PFSK-1 (cell line): ENCODE results near the gene FLNC.

ENCODE experiments used
- FOXP2 ChIP-seq: optimal IDR thresholded peaks from 2 replicates; pipeline ENCODE3; 2011; ENCODE audit warnings: borderline replicate concordance, control low read depth, inconsistent platforms; ENCODE audit not compliant: insufficient read depth; ENCODE audit errors: extremely low read length, extremely low read depth
- POLR2AphosphoS5 ChIP-seq: IDR thresholded peaks from 2 replicates; pipeline ENCODE4 v1.6.1; 2012; ENCODE audit warnings: low read depth, mild to moderate bottlenecking, control low read depth, low read length, moderate library complexity
- REST ChIP-seq, 2 experiments: IDR thresholded peaks; 2 replicates each; pipeline versions ENCODE4 v1.6.1 to v1.8.0; 2011 to 2012; ENCODE audit warnings: low read depth in 2 of 2, low read length in 2 of 2, control low read depth in 1 of 2, inconsistent platforms in 1 of 2, mild to moderate bottlenecking in 1 of 2, moderate library complexity in 1 of 2; ENCODE audit not compliant: insufficient read depth in 1 of 2
- SIN3A ChIP-seq: IDR thresholded peaks from 2 replicates; pipeline ENCODE4 v1.6.1; 2012; ENCODE audit warnings: mild to moderate bottlenecking, low read length, moderate library complexity, borderline replicate concordance; ENCODE audit not compliant: insufficient read depth
- TAF1 ChIP-seq: IDR thresholded peaks from 2 replicates; pipeline ENCODE4 v1.6.1; 2012; ENCODE audit warnings: low read length, control low read depth, borderline replicate concordance; ENCODE audit not compliant: insufficient read depth

Gene FLNC

DNA sequence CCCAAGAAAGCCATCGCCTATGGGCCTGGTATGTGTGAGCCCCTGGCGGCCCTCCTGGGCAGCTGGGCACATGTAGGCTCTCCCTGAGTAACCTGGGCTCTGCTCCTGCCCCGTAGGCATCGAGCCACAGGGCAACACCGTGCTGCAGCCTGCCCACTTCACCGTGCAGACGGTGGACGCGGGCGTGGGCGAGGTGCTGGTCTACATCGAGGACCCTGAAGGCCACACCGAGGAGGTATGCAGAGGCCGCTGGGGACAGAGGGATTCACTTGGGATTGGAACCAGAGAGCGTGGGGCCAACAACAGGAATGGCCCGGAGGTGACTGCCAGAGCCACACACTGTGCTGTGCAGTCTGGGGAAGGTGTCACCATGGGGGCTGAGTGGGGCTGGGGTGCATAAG, 7.3 kb downstream of the FLNC start:
- TF ChIP-seq POLR2AphosphoS5 (no peak), TAF1 (no peak), REST (IDR thresholded peaks at IDR 0.05; ENCODE audit: insufficient read depth in 1 of 2, low read depth in 2 of 2, low read length in 2 of 2) (no peak), SIN3A (no peak), FOXP2 (no peak)

DNA sequence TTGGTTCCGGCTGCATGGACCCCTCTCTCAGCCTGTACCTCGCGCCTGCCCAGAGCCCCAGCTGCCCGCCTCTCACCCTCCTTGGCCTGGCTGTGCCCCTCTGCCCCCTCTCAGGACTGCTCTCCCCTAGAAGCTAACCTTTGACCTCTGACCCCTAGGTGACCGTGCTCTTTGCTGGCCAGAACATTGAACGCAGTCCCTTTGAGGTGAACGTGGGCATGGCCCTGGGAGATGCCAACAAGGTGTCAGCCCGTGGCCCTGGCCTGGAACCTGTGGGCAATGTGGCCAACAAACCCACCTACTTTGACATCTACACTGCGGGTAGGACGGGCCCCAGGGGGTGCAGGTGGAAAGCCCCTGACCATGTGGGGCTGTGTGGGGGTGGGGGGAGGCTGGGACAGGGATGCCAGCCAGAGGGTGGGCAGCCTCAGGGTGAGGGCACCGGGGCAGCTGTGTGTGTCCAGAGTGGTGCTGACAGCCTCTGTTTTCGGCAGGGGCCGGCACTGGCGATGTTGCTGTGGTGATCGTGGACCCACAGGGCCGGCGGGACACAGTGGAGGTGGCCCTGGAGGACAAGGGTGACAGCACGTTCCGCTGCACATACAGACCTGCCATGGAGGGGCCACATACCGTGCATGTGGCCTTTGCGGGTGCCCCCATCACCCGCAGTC, 8.0 kb downstream of the FLNC start:
- TF ChIP-seq POLR2AphosphoS5 (no peak), TAF1 (no peak), REST (IDR thresholded peaks at IDR 0.05; ENCODE audit: insufficient read depth in 1 of 2, low read depth in 2 of 2, low read length in 2 of 2) (no peak), SIN3A (no peak), FOXP2 (no peak)

DNA sequence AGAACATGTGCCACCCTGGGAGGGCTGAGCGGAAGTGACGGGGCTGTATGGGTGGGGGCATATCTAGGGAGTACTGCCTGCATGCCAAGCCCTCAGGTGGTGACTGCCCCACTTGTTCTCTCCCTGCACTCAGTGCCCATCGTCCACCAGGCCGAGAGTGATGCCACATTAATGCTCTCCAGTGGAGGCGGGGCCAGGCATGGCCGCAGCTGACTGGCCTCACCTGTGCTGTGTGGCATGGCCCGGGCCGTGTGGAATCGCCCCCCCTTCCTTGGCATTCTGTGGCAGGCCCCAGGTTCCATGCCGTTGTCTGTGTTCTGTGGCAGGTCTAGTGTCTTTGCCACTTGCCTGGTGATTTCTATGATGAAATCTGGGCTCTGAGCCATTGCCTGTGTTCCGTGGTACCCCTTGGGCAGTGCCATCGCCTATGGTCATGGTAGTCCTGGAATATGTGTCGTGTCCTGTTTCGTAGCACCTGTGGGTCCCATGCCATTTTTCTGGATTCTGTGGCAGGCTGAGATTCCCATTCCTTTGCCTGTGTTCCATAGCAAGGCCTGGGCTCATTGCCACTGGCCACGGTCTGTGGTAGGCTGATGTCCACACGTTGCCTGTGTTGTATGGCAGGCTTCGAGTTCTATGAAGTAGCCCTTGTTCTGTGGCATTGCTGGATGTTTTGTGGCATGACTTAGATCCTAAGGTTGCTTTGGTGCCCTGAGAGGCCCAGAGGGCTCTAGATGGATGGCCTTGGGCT, 8.9 kb downstream of the FLNC start:
- TF ChIP-seq SIN3A (no peak), POLR2AphosphoS5 (no peak), REST (IDR thresholded peaks at IDR 0.05; ENCODE audit: insufficient read depth in 1 of 2, low read depth in 2 of 2, low read length in 2 of 2) (no peak), FOXP2 (no peak), TAF1 (no peak)

- TF ChIP-seq POLR2AphosphoS5 (no peak), TAF1 (no peak), FOXP2 (no peak), SIN3A (no peak), REST (IDR thresholded peaks at IDR 0.05; ENCODE audit: insufficient read depth in 1 of 2, low read depth in 2 of 2, low read length in 2 of 2) (no peak)
Observed at GRCh38 chr7:128839751-128840177, 9.6 kb downstream of the FLNC start.
